ENCODE data around the gene BARHL2. TPM values are rescaled to one million over a fixed set of nuclear protein-coding genes. Genes with fewer than 3 reads are reported as not detected.

Gene BARHL2
- total and polyA plus RNA-seq, 5 donors from 2014 or later: not detected

DNA sequence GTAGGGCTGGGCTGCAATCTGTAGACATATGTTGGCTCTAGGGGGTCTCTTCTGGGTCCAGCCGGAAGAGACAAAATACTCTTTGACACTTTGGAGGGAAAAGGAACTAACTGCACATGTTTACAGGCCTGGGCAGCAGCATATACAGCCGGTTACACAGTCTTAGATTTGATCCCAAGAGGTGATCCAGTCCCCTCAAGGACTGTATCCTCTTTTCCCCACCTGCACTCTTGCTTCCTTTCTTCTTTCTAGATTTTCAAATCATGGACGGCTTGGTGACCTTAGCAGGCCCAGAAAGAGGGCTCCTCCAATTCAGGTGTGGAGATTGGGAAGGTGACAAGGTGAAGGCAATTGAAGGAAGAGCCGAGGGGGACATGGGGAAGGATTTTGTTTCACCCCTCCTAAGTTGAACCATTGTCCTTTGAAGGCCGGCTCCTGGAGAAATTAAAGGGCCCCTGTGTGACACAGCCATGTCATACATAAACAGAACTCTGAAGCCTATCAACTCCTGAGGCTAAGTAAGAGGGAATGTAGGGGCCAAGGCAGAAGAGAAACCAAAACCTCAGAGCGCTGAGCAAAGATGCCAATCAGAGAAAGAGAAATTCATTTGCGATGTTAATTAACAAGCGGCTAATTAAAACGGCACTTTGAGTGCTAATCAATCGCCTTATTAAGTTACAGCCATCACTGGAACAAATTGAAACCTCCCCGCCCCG is 5.9 kb upstream of the BARHL2 start:
- peaks cover 95% of the 10 kb centered on the region for H3K27me3 Mint-ChIP-seq
- ATAC-seq (ENCODE audit: low read depth in 2 of 2): no peak

DNA sequence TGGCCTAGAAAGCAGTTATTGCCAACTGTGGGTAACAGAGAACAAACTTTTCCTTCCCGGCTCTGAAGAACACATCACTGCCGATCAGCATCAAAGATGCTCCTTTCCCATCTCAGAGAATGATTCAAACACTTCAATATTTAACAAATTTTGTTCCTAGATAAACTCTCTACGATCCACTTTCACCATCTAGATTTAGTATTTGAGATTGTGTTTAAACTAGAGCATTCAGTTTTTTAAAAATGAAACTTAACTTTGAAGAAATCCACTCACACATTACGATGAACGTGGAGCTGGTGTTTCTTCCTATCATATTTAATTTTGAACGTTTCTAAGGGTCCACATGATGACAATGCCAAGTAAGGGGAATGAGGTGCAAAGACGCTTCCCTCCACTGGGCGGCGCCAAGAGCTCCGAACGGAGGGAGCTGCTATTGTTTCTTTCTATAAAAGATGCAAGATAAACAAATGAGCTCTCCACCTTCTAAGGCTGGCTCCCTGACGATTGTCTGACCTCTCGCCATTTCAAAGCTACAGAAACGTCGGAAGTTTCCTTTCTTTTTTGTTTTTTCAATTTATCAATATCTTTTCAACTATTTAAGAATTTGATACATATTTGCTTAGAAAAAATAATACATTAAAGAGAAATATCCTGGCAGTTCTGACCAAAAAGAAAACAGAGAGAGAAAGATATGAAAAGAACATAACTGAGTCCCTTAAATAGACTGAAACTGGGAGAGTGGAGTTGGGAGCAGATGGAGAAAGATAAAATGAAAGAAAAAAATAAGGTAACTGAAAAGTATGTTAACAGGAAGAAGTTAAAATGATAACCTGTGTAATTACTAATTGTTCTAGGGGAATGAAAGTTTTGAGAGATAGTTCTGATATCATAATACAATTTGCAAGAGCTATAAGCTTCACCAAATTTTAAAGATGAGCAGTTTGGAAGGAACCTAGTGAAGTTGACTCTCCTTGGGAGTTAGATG is 4.4 kb upstream of the BARHL2 start:
- peaks cover 36% of the 10 kb centered on the region for H3K4me1 ChIP-seq (ENCODE audit: control insufficient read depth, insufficient read depth, low read length, poor library complexity, severe bottlenecking)
- peaks cover 17 to 63% (median 30%) of the 10 kb centered on the region in 4 donors for H3K4me1 Mint-ChIP-seq
- ATAC-seq (ENCODE audit: low read depth in 2 of 2) (no peak), DNase-seq (peak in 1 of 3 donors; percentile 66)
- no peaks in the 10 kb centered on the region for H3K36me3 ChIP-seq (ENCODE audit: control insufficient read depth, insufficient read depth, low read length)
- H3K27me3 Mint-ChIP-seq: peaks cover 91% of the 10 kb centered on the region
- peaks cover 5% of the 10 kb centered on the region for H3K36me3 Mint-ChIP-seq
- H3K27ac ChIP-seq (ENCODE audit: insufficient read depth, low read length, poor library complexity, severe bottlenecking): no peak overlapping the region
- no peak overlapping the region for H3K27ac Mint-ChIP-seq
- H3K27me3 ChIP-seq (ENCODE audit: control insufficient read depth, insufficient read depth, low read length): peaks cover 52% of the 10 kb centered on the region
- H3K4me3 ChIP-seq (ENCODE audit: low read depth, low read length): peak overlapping the region; percentile 8
- peaks cover 9 to 36% of the 10 kb centered on the region in 2 experiments for H3K9me3 ChIP-seq (ENCODE audit: control insufficient read depth in 2 of 2, low read length in 2 of 2)
- H3K9me3 Mint-ChIP-seq: peaks cover 0 to 40% (median 11%) of the 10 kb centered on the region in 7 donors
- peak overlapping the region in 3 of 4 donors; percentile 27 to 65 (median 33) for H3K4me3 Mint-ChIP-seq

More for the DNA sequence above, 5.9 kb upstream of the BARHL2 start:
- peaks cover 14 to 39% of the 10 kb centered on the region in 2 experiments for H3K9me3 ChIP-seq (ENCODE audit: control insufficient read depth in 2 of 2, low read length in 2 of 2)
- no peak overlapping the region for H3K27ac ChIP-seq (ENCODE audit: insufficient read depth, low read length, poor library complexity, severe bottlenecking)
- peaks cover 63% of the 10 kb centered on the region for H3K27me3 ChIP-seq (ENCODE audit: control insufficient read depth, insufficient read depth, low read length)
- peak overlapping the region; percentile 56 for H3K4me3 ChIP-seq (ENCODE audit: low read depth, low read length)
- DNase-seq: peak in 1 of 3 donors; percentile 28
- peaks cover 5% of the 10 kb centered on the region for H3K36me3 Mint-ChIP-seq
- H3K36me3 ChIP-seq (ENCODE audit: control insufficient read depth, insufficient read depth, low read length): no peaks in the 10 kb centered on the region
- peak overlapping the region in 3 of 4 donors; percentile 61 to 80 (median 73) for H3K4me3 Mint-ChIP-seq
- peaks cover 38% of the 10 kb centered on the region for H3K4me1 ChIP-seq (ENCODE audit: control insufficient read depth, insufficient read depth, low read length, poor library complexity, severe bottlenecking)
- H3K4me1 Mint-ChIP-seq: peaks cover 21 to 67% (median 32%) of the 10 kb centered on the region in 4 donors
- peaks cover 0 to 43% (median 11%) of the 10 kb centered on the region in 7 donors for H3K9me3 Mint-ChIP-seq
- H3K27ac Mint-ChIP-seq: no peak overlapping the region

DNA sequence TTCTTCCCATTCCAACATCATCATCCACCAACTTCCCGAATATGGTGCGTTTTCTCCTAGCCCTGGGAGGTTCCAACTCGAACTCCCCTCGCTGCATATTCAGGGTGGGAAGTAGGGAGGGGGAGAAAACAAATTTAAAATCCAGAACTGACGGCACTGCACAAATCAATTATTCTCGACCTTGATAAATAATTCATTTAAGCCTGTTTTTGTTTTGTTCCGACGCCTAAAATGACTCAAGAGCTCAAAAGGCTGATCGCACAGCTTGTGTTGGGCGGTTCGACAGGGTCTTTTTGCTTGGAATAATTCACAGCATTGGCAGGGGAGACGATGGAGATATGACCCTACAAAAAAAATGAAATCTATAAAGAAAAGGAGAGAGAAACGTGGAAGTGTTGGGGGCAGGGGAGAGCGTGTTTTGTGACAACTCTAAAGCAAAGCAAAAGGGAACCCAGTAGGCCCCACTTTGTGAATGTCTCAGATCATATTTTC is 3.1 kb upstream of the BARHL2 start:
- peaks cover 7 to 25% of the 10 kb centered on the region in 2 experiments for H3K9me3 ChIP-seq (ENCODE audit: control insufficient read depth in 2 of 2, low read length in 2 of 2)
- H3K4me1 Mint-ChIP-seq: peaks cover 18 to 50% (median 24%) of the 10 kb centered on the region in 4 donors
- peaks cover 50% of the 10 kb centered on the region for H3K27me3 ChIP-seq (ENCODE audit: control insufficient read depth, insufficient read depth, low read length)
- peaks cover 25% of the 10 kb centered on the region for H3K4me1 ChIP-seq (ENCODE audit: control insufficient read depth, insufficient read depth, low read length, poor library complexity, severe bottlenecking)
- H3K36me3 Mint-ChIP-seq: no peaks in the 10 kb centered on the region
- no peak for ATAC-seq (ENCODE audit: low read depth in 2 of 2)
- H3K27me3 Mint-ChIP-seq: peaks cover 91% of the 10 kb centered on the region
- H3K4me3 Mint-ChIP-seq: peak overlapping the region in 1 of 4 donors; percentile 73
- peak overlapping the region in 1 of 3 donors; percentile 32 for H3K27ac Mint-ChIP-seq
- no peak overlapping the region for H3K4me3 ChIP-seq (ENCODE audit: low read depth, low read length)
- H3K9me3 Mint-ChIP-seq: peaks cover 0 to 29% (median 11%) of the 10 kb centered on the region in 7 donors
- DNase-seq: no peak
- no peaks in the 10 kb centered on the region for H3K36me3 ChIP-seq (ENCODE audit: control insufficient read depth, insufficient read depth, low read length)
- H3K27ac ChIP-seq (ENCODE audit: insufficient read depth, low read length, poor library complexity, severe bottlenecking): no peak overlapping the region

- peaks cover 55% of the 10 kb centered on the region for H3K27me3 ChIP-seq (ENCODE audit: control insufficient read depth, insufficient read depth, low read length)
- peaks cover 0 to 29% (median 11%) of the 10 kb centered on the region in 7 donors for H3K9me3 Mint-ChIP-seq
- no peaks in the 10 kb centered on the region for H3K36me3 Mint-ChIP-seq
- H3K4me3 Mint-ChIP-seq: peak overlapping the region; percentile 58 to 84 (median 74)
- H3K4me1 Mint-ChIP-seq: peaks cover 18 to 44% (median 24%) of the 10 kb centered on the region in 4 donors
- no peak overlapping the region for H3K27ac ChIP-seq (ENCODE audit: insufficient read depth, low read length, poor library complexity, severe bottlenecking)
- no peak for DNase-seq
- H3K36me3 ChIP-seq (ENCODE audit: control insufficient read depth, insufficient read depth, low read length): no peaks in the 10 kb centered on the region
- H3K4me3 ChIP-seq (ENCODE audit: low read depth, low read length): no peak overlapping the region
- peak overlapping the region in 1 of 3 donors; percentile 82 for H3K27ac Mint-ChIP-seq
- H3K9me3 ChIP-seq (ENCODE audit: control insufficient read depth in 2 of 2, low read length in 2 of 2): peaks cover 7 to 25% of the 10 kb centered on the region in 2 experiments
- H3K27me3 Mint-ChIP-seq: peaks cover 91% of the 10 kb centered on the region
- ATAC-seq (ENCODE audit: low read depth in 2 of 2): no peak
- peaks cover 18% of the 10 kb centered on the region for H3K4me1 ChIP-seq (ENCODE audit: control insufficient read depth, insufficient read depth, low read length, poor library complexity, severe bottlenecking)
Measured at GRCh38 chr1:90719330-90720144, 2.4 kb upstream of the BARHL2 start.

- ATAC-seq (ENCODE audit: low read depth in 2 of 2) (no peak), DNase-seq (no peak)
- Histone ChIP-seq H3K4me3 (ENCODE audit: low read depth, low read length) (no peak overlapping the region), H3K27ac (ENCODE audit: insufficient read depth, low read length, poor library complexity, severe bottlenecking) (no peak overlapping the region), H3K36me3 (ENCODE audit: control insufficient read depth, insufficient read depth, low read length) (no peaks in the 10 kb centered on the region), H3K4me1 (ENCODE audit: control insufficient read depth, insufficient read depth, low read length, poor library complexity, severe bottlenecking) (peaks cover 14% of the 10 kb centered on the region), H3K9me3 (ENCODE audit: control insufficient read depth in 2 of 2, low read length in 2 of 2) (peaks cover 7 to 18% of the 10 kb centered on the region in 2 experiments), H3K27me3 (ENCODE audit: control insufficient read depth, insufficient read depth, low read length) (peaks cover 56% of the 10 kb centered on the region)
- H3K4me3 Mint-ChIP-seq: peak overlapping the region in 3 of 4 donors; percentile 64 to 79 (median 75)
- peaks cover 18 to 39% (median 22%) of the 10 kb centered on the region in 4 donors for H3K4me1 Mint-ChIP-seq
- peaks cover 0 to 29% (median 11%) of the 10 kb centered on the region in 7 donors for H3K9me3 Mint-ChIP-seq
- peak overlapping the region in 2 of 3 donors; percentile 77 to 82 for H3K27ac Mint-ChIP-seq
- peaks cover 91% of the 10 kb centered on the region for H3K27me3 Mint-ChIP-seq
- H3K36me3 Mint-ChIP-seq: no peaks in the 10 kb centered on the region
Measured at GRCh38 chr1:90718411-90719329, 1.6 kb upstream of the BARHL2 start.

DNA sequence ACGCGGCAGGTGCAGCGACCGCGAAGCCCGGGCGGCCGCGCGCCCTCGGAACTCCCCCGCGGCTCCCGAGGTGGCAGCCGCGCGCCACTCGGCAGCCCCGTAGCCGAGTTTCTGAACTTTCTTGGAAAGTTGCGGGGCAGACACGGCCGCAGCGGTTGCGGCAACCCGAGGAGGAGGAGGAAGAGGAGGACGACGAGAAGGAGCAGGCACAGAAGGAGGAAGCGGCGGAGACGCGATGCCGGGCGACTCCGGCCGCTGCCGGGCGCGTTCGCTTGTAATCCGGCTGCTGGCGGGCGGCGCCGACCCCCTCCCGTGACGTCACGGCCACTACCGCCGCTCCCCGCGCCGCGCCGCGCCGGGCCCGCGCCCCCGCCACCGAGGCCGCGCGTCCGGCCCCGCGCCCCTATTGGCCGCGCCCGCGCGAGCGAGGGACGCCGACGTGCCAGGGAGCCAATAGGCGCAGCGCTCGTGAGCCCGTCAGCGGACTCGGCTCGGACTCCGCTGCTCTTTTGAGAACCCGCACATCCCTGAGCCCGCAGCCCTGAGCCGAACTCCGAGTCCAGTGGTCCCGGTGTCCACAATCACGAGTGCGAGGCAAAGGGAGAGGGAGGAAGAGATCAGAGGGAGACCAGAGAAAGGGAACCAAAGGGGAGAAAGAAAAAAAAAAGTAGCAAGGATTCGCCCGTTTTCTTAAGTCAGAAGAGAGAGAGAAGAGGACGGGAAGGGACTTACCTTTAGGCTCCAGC is 736 bp upstream of the BARHL2 start:
- H3K36me3 ChIP-seq (ENCODE audit: control insufficient read depth, insufficient read depth, low read length): no peaks in the 10 kb centered on the region
- Mint-ChIP-seq H3K27me3 (peaks cover 91% of the 10 kb centered on the region), H3K27ac (peak overlapping the region in 2 of 3 donors; percentile 77), H3K9me3 (peaks cover 0 to 26% (median 11%) of the 10 kb centered on the region in 7 donors), H3K4me3 (peak overlapping the region in 2 of 4 donors; percentile 64 to 79), H3K36me3 (no peaks in the 10 kb centered on the region), H3K4me1 (peaks cover 14 to 37% (median 26%) of the 10 kb centered on the region in 4 donors)
- H3K4me3 ChIP-seq (ENCODE audit: low read depth, low read length): no peak overlapping the region
- H3K27ac ChIP-seq (ENCODE audit: insufficient read depth, low read length, poor library complexity, severe bottlenecking): no peak overlapping the region
- H3K4me1 ChIP-seq (ENCODE audit: control insufficient read depth, insufficient read depth, low read length, poor library complexity, severe bottlenecking): peaks cover 6% of the 10 kb centered on the region
- no peak for ATAC-seq (ENCODE audit: low read depth in 2 of 2)
- no peak for DNase-seq
- peaks cover 56% of the 10 kb centered on the region for H3K27me3 ChIP-seq (ENCODE audit: control insufficient read depth, insufficient read depth, low read length)
- peaks cover 7 to 16% of the 10 kb centered on the region in 2 experiments for H3K9me3 ChIP-seq (ENCODE audit: control insufficient read depth in 2 of 2, low read length in 2 of 2)
